Keratinocyte (primary cell): ENCODE measurements around the gene ERVK3-1.

ENCODE experiments used
- CTCF ChIP-seq, 3 experiments: IDR thresholded peaks in 1 of 3; conservative IDR thresholded peaks in 1 of 3; optimal IDR thresholded peaks in 1 of 3; 2 replicates in 2 of 3; 3 replicates in 1 of 3; pipeline versions ENCODE3 to v1.5.1; 2011; ENCODE audit warnings: low read length in 3 of 3, mild to moderate bottlenecking in 3 of 3, moderate library complexity in 2 of 3, control low read depth in 1 of 3, inconsistent platforms in 1 of 3; ENCODE audit not compliant: insufficient read depth in 2 of 3; ENCODE audit errors: extremely low read depth in 1 of 3
- EZH2 ChIP-seq: IDR thresholded peaks from one replicate; pipeline ENCODE4 v1.6.1; 2012; ENCODE audit warnings: inconsistent platforms, mild to moderate bottlenecking, low read length, moderate library complexity

GRCh38 chr19:58361900-58362271, 56.7 kb downstream of the ERVK3-1 start:
- TF ChIP-seq CTCF (optimal IDR thresholded peaks at IDR 0.05 in 1 of 3, IDR thresholded peaks at IDR 0.05 in 1 of 3, conservative IDR thresholded peaks at IDR 0.05 in 1 of 3; ENCODE audit: extremely low read depth in 1 of 3, insufficient read depth in 2 of 3, low read length in 3 of 3) = no peak
- TF ChIP-seq EZH2 = no peak
